Measurements from ENCODE around the gene ADSS2. TPM values are rescaled to one million over a fixed set of nuclear protein-coding genes. Genes with fewer than 3 reads are reported as not detected.
"Not testable (repeated sequence)": the region's sequence is repeated elsewhere in the genome, so short reads cannot be mapped to it uniquely, and the experiment has no call there.

Gene ADSS2
- total and polyA plus RNA-seq, 4 donors: 18.4 to 46.7 (median 37.0) TPM

DNA sequence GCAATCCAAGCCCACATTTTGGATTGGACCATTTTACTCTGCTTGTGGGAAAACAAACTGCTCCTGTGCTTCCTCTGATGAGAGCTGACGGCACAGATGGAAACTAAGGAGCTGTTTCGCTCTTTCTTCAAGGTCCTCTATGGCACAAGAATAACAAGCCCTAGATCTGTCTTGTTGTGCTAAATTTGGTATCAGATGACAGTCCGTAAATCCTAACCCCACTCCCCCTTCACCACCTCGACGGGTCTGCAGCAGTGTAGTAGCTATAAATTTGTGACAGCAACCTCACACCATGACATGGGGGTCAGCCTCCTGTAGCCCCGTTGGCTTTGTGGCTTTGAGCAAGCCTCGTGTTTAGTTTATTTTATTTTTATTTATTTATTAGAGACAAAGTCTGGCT lies 85.9 kb downstream of the ADSS2 start:
- H3K4me1 ChIP-seq (ENCODE audit: control insufficient read depth in 5 of 5, insufficient read depth in 5 of 5, low read length in 5 of 5): peaks cover 0 to 17% (median 5%) of the 10 kb centered on the region in 5 donors
- peaks cover 0 to 3% (median 0%) of the 10 kb centered on the region in 4 donors for H3K9me3 ChIP-seq (ENCODE audit: control insufficient read depth in 4 of 4, insufficient read depth in 3 of 4, low read length in 3 of 4)
- no peak overlapping the region for H3K9ac ChIP-seq (ENCODE audit: insufficient read depth in 1 of 2, low read length in 2 of 2)
- no peak overlapping the region for H3K4me3 ChIP-seq
- TF ChIP-seq CTCF (IDR thresholded peaks at IDR 0.05; ENCODE audit: control extremely low read depth, extremely low read depth): no peak
- 63 to 78% methylated on average over 7 of the region's 7 CpGs for WGBS, 2 donors
- no peak for ATAC-seq (ENCODE audit: insufficient read depth, low FRiP score)
- H3K27ac ChIP-seq (ENCODE audit: low read depth in 1 of 2, low read length in 1 of 2): no peak overlapping the region
- H3K36me3 ChIP-seq (ENCODE audit: control insufficient read depth in 4 of 4, insufficient read depth in 4 of 4, low read length in 4 of 4): no peaks in the 10 kb centered on the region
- no peaks in the 10 kb centered on the region for H3K27me3 ChIP-seq (ENCODE audit: control insufficient read depth in 3 of 3, insufficient read depth in 3 of 3, low read length in 2 of 3)
- DNase-seq: peak in 2 of 3 donors; percentile 29 to 41

DNA sequence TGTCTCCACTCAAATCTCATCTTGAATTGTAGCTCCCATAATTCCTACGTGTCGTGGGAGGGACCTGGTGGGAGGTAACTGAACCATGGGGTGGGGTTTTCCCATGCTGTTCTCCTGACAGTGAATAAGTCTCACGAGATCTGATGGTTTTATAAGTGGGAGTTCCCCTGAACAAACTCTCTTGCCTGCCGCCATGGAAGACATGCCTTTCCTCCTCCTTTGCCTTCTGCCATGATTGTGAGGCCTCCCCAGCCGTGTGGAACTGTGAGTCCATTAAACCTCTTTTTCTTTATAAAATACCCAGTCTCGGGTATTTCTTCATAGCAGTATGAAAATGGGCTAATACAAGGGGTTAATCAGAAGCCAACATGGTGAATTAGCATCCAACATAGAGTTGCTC lies 86.4 kb downstream of the ADSS2 start:
- WGBS, 2 donors: 96% methylated on average over 6 of the region's 6 CpGs
- not testable (repeated sequence) for ATAC-seq (ENCODE audit: insufficient read depth, low FRiP score); H3K36me3 ChIP-seq (ENCODE audit: control insufficient read depth in 4 of 4, insufficient read depth in 4 of 4, low read length in 4 of 4); H3K4me3 ChIP-seq; H3K27ac ChIP-seq (ENCODE audit: low read depth in 1 of 2, low read length in 1 of 2); DNase-seq; H3K27me3 ChIP-seq (ENCODE audit: control insufficient read depth in 3 of 3, insufficient read depth in 3 of 3, low read length in 2 of 3); H3K9ac ChIP-seq (ENCODE audit: insufficient read depth in 1 of 2, low read length in 2 of 2); H3K9me3 ChIP-seq (ENCODE audit: control insufficient read depth in 4 of 4, insufficient read depth in 3 of 4, low read length in 3 of 4)
- peaks cover 0 to 17% (median 5%) of the 10 kb centered on the region in 5 donors for H3K4me1 ChIP-seq (ENCODE audit: control insufficient read depth in 5 of 5, insufficient read depth in 5 of 5, low read length in 5 of 5)

GRCh38 chr1:244362476-244362875 lies 89.2 kb downstream of the ADSS2 start:
- no peak for ATAC-seq (ENCODE audit: insufficient read depth, low FRiP score)
- no peak for TF ChIP-seq CTCF (IDR thresholded peaks at IDR 0.05; ENCODE audit: control extremely low read depth, extremely low read depth)
- peaks cover 0 to 3% (median 0%) of the 10 kb centered on the region in 4 donors for H3K9me3 ChIP-seq (ENCODE audit: control insufficient read depth in 4 of 4, insufficient read depth in 3 of 4, low read length in 3 of 4)
- no peak for DNase-seq
- WGBS, 2 donors: 72 to 78% methylated on average over 3 of the region's 3 CpGs
- H3K36me3 ChIP-seq (ENCODE audit: control insufficient read depth in 4 of 4, insufficient read depth in 4 of 4, low read length in 4 of 4): no peaks in the 10 kb centered on the region
- H3K4me1 ChIP-seq (ENCODE audit: control insufficient read depth in 5 of 5, insufficient read depth in 5 of 5, low read length in 5 of 5): peaks cover 0 to 17% (median 5%) of the 10 kb centered on the region in 5 donors
- H3K27ac ChIP-seq (ENCODE audit: low read depth in 1 of 2, low read length in 1 of 2): no peak overlapping the region
- H3K9ac ChIP-seq (ENCODE audit: insufficient read depth in 1 of 2, low read length in 2 of 2): peak overlapping the region in 1 of 2 donors; percentile 61
- no peak overlapping the region for H3K4me3 ChIP-seq
- H3K27me3 ChIP-seq (ENCODE audit: control insufficient read depth in 3 of 3, insufficient read depth in 3 of 3, low read length in 2 of 3): no peaks in the 10 kb centered on the region

- no peak overlapping the region for H3K4me3 ChIP-seq
- H3K9me3 ChIP-seq (ENCODE audit: control insufficient read depth in 4 of 4, insufficient read depth in 3 of 4, low read length in 3 of 4): peaks cover 0 to 3% (median 0%) of the 10 kb centered on the region in 4 donors
- no peaks in the 10 kb centered on the region for H3K27me3 ChIP-seq (ENCODE audit: control insufficient read depth in 3 of 3, insufficient read depth in 3 of 3, low read length in 2 of 3)
- WGBS, 2 donors: 38 to 64% methylated on average over 5 of the region's 5 CpGs
- TF ChIP-seq CTCF (IDR thresholded peaks at IDR 0.05; ENCODE audit: control extremely low read depth, extremely low read depth): no peak
- ATAC-seq (ENCODE audit: insufficient read depth, low FRiP score) (peak; percentile 49), DNase-seq (peak; percentile 68 to 95 (median 94))
- H3K4me1 ChIP-seq (ENCODE audit: control insufficient read depth in 5 of 5, insufficient read depth in 5 of 5, low read length in 5 of 5): peaks cover 0 to 17% (median 5%) of the 10 kb centered on the region in 5 donors
- H3K27ac ChIP-seq (ENCODE audit: low read depth in 1 of 2, low read length in 1 of 2): no peak overlapping the region
- peak overlapping the region in 1 of 2 donors; percentile 71 for H3K9ac ChIP-seq (ENCODE audit: insufficient read depth in 1 of 2, low read length in 2 of 2)
- no peaks in the 10 kb centered on the region for H3K36me3 ChIP-seq (ENCODE audit: control insufficient read depth in 4 of 4, insufficient read depth in 4 of 4, low read length in 4 of 4)
These were observed 89.8 kb downstream of the ADSS2 start for GRCh38 chr1:244361764-244362473.

Other genes starting within 250 kb of the ADSS2 start
- gene CATSPERE, start 9.4 kb upstream of the ADSS2 start, total RNA-seq: 1 to 10 TPM; 2.0 to 2.7 TPM
- under 1 TPM; 0.30 to 0.87 TPM for gene CATSPERE, start 9.4 kb upstream of the ADSS2 start, polyA plus RNA-seq
- gene DESI2, start 201.2 kb upstream of the ADSS2 start, total RNA-seq: 100 to 1,000 TPM in 1 of 2 donors, 10 to 100 TPM in 1; 50.0 to 142 TPM
- gene DESI2, start 201.2 kb upstream of the ADSS2 start, polyA plus RNA-seq: 10 to 100 TPM; 17.1 to 20.1 TPM